GM19324 (cell line): Measurements from ENCODE around the gene GFI1.

Experiments used
- ATAC-seq: cut with Tn5 transposase; IDR thresholded peaks from one replicate; pipeline ENCODE4 v1.9.1; 2021; ENCODE audit warnings: mild to moderate bottlenecking, moderate library complexity; ENCODE audit not compliant: unreplicated experiment, low FRiP score

The GFI1 gene

GRCh38 chr1:92488832-92489231, 2.1 kb upstream of the GFI1 start:
- ATAC-seq = no peak

DNA sequence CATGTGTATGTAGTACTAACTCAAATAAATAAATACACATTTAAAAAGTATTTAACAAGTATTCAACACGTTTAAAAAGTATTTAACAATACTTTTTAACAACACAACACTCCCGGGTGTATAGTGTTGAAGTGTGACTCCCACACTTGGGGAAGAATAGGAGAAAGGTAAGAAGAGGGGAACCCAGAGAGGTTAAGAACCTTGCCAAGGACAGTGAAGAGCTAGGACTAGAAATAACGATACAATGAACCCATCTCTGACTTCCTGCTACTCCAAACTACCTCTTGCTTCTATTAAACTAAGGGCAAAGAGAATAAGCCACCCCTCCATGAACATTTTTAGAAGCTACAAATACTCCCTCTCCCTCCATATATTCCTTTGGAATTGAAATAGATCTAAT, 1.7 kb upstream of the GFI1 start:
- ATAC-seq = no peak

- ATAC-seq = no peak
These were observed 417 bp upstream of the GFI1 start for GRCh38 chr1:92487078-92487605.

- peak; percentile 55 for ATAC-seq
These were observed 1.1 kb downstream of the GFI1 start for GRCh38 chr1:92485381-92486250.

DNA sequence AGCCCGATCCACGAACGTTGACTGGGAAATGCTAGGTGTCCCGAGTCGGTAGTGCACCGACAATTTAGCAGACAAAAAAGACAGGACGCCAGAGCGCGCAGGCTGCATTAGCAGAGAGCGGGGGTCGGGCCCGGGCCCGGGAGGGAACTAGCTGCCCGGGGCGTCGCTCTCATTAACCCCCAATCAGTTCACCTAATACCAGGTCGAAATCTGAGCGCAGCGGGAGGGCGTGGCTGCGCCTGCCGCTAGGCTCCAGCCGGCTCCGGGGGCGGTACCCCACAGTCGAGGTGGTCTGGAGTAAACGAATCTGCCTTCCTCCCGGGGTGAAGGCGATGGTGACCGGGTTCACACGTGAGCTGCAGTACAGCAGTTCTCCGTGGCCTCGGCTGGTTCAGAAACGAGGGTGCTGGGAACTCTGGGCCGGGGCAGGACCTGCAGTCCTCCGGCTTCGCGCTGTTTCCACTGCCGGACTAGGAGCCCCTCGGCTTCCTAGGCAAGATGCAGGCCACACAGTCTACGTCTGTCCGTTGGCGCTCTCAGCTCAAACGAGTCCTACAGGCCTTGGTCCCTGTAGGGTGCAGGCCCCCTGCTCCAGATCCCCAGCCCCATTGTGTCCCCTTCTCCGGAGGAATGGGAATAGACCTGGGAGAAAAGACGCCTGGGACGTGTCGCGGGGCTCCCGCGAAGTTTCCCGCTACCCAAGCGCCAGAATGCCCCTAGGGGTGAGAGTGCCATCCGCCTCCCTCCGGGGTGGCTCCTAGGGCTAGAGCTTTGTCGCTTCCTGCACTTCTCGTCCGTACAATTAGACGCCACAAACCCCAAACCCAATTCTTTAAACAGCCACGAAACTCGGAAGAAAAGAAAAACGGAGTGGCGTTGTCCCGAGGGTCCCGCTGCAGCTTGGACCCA, 2.0 kb downstream of the GFI1 start:
- ATAC-seq = no peak

DNA sequence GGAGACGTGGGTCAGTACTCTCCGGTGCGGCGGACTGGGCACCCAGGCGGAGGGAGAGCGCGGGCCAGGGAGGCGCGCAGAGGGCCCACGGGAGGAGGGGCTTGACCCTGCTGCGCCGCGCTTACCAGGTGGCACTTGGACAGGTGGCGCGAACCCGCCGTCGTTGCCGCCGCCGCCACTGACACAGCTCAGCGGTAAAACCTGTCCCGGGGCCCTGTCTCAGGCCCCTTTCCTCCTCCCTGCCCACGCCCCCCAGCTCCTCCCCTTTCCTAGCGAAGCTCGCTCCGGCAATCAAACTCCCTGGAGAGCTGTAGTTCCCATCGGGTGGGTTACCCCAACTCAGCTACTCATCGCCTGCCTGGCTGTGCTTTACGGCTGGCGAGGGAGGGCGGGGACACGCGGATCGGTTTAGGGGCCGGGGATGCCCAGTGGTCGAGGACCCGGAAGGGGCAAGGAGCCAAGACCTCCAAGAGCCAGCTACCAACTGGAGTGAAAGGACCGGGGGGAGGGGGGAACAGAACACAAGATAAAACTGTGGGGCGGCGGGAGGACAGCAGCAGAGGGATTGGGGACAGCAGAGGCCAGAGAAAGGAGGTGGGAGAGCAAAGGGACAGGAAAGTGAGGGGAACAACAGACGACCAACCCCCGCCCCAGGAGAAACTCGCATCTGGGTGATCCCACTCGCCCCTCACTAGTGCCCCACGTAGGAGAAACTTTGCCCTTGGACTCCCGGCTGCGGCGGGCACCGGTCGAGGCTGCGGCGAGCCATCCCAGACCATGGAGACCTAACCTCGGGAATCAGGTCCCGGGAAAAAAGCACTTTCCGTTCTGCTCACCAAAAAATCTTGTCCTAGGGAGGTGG, 2.9 kb downstream of the GFI1 start:
- no peak for ATAC-seq

DNA sequence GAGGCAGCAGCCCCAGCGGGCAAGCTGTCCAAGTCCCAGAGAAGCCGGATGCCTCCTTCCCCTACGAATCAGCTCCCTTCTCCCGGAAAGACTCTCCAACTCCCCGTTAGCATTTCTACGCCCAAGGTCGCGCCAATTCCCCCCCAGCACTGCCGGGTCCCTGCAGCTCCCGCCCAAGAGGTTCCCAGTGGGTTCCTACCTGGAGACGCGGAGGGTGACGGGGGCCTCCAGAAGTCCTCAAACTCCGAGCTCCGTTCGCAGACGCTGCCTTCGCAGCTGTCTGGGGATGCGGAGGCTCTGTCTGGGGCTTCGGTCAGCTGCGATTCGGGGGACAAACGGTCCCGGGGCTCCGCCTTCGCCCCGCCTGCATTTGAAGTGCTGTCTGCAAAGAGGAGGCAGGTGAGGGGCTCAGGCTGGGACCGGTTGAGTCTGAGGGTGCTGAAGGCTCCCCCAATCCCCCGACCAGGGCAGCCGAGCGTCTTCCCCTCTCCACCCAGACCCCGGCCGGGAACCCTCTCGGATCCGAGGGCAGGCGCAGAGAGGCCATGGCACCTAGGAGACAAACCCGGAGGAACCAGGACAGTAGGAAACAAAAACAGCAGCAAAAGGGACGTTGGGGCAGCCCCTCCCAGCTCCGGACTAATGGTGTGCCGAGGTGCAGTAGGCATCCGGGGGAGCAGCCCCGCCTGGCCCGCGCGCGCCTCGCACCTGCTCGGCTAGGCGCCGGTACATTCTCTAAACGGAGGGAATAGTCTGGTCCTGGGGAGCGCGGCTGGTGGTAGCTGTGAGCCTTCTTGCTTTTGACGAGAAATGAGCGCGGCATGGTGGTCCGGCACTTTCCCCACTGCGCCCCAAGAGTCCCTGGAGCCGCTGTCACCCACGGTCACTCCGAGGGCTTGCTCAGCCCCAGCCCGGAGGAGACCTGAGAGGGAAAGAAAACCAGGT, 3.8 kb downstream of the GFI1 start:
- ATAC-seq = no peak

- no peak for ATAC-seq
These were observed 4.6 kb downstream of the GFI1 start for GRCh38 chr1:92481971-92482664.

GRCh38 chr1:92481599-92481925, 5.2 kb downstream of the GFI1 start:
- no peak for ATAC-seq

DNA sequence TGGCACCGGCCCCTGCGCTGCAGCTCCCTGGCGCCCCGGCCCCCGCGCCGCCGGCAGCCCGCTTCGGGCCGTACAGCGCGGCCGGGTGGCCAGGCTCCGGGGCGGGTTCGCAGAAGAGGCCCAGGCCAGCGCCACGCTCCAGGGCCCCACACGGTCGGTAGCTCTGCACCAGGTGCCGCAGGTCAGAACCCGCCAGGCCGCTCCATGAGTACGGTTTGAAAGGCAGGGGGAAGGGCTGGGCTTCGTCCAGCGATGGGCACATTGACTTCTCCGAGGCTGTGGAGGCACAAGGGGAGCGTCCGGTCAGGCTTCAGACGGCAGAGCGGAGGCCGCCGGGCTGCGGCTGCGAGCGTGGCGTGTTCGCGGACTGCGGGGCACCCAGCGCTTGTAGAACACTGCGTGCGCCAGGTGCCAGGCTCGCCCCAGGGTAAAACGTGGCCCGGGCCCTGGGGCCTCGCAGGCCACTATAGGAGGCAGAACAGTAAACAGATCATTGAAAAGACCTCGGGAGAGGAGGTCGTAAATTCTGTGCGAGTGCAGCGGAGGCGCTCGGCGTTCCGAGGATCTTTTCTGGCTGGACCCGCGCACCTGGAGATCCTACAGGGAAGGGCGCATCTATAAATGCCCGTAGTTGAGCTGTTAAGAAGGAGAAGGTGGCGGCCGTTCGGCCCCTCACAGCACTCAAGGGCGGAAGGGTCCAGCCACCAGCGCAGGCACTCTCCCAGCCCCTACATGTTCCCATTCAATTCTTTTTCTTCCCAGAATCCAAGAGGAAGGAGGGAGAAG, 5.7 kb downstream of the GFI1 start:
- no peak for ATAC-seq

DNA sequence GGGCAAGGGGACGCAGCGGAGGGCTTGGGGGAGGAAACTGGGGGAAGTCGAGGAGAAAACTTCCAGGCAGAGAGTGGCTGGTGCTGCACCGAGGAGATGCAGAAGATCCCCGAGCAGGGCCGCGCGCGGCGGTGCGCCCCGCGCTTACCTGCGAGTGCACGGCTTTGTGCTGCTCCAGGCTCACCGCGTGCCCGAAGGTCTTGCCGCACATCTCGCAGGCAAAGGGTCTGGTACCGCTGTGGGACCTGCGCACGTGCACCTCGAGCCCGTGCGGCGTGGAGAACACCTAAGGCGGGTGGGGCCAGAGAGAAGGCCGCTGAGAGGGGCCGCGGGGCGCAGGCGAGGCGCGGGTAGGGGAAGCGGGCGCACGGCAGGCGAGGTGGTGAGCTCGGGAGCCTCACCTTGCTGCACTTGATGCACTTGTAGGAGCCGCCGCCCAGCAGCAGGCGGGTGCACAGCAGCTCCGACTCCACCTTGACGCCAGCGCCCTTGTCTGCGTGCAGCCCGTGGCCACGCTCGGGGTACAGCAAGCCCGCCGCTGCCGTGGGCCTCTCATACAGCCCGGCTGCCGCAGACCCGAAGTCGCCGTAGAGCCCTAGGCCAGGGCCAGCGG, 6.4 kb downstream of the GFI1 start:
- no peak for ATAC-seq

DNA sequence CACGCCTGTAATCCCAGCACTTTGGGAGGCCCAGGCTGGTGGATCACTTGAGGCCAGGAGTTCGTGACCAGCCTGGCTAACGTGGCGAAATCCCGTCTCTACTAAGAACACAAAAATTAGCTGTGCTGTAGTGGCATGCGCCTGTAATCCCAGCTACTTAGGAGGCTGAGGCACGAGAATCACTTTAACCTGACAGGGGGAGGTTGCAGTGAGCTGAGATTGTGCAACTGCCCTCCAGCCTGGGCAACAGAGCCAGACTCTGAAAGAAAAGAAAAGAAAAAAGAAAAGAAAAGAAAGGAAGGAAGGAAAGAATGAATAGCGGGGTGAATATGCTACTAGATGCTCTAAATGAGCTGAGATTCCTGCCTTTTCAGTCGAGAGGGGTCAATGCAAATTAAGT, 7.1 kb downstream of the GFI1 start:
- ATAC-seq = no peak

- ATAC-seq = no peak
These were observed 8.3 kb downstream of the GFI1 start for GRCh38 chr1:92478393-92478792.

- no peak for ATAC-seq
These were observed 10.6 kb downstream of the GFI1 start for GRCh38 chr1:92476071-92476631.

- no peak for ATAC-seq
These were observed 11.7 kb downstream of the GFI1 start for GRCh38 chr1:92475029-92475428.

DNA sequence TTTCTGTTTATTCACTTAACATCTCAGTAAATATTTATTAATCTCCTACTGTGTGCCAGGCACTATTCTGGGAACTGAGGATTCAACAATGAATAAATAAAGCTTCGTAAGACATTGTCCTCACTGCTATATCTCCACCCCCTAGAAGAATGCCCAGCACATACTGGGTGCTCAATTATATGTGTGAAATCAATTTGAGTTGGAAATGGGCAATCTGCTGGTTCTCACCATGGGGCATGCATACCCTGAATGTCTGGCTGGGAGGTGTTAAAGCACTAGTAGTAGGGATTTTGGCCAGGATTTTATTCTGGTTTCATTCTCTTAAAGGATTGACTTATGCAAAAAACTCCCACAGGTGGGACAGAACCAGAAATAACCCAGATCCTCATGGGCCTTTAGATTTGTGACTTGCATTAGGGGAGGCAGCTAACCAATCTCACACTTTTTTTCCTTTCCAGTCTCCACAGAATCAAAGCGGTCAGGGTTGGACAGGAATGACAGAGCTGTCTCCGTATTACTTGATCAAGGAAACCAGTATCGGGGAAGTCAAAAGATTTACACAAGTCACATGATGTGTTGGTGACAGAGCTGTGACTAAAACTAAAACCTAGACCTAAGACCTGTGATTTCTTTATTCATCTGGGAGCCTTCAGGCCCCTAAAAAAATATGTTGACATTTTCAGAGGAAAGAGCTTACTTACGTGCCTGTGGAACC, 12.8 kb downstream of the GFI1 start:
- ATAC-seq = no peak

DNA sequence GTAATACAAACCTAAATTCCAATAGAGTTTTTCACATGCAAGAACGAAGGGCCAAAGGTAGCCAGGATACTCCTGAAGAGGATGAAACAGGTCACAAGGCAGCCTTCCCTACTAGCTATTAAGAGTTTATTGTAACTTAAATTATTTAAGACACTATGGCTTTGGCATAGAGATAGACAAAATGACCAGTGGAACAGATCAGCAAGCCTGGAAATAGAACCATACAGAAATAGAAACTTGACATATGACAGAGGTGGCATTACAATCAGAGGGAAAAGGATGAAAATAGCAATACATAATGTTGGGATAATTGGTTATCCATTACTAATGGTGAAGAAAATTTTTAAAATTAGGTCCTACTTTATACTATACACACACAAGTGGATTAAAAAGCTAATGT, 16.5 kb downstream of the GFI1 start:
- ATAC-seq = no peak
